Measurements from ENCODE around the gene FIBCD1.

The FIBCD1 gene

DNA sequence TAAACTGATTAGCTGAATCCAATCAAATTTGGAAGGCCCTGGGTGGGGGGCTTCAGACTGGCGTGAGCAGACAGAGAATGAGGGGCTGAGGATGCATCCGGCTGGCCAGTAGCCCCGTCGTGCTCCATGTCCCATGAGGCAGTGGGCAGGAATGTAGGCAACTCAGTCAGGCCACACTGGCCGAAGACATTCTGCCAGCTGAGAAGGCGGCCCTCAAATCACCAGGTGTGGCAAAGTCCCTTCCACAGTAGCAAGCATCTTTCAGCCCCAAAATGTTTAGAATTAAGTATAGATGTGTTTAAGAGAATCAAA, 44.3 kb upstream of the FIBCD1 start:
- peaks cover 11 to 33% (median 21%) of the 10 kb centered on the region in 5 donors for H3K27me3 ChIP-seq (ENCODE audit: control insufficient read depth in 5 of 5, insufficient read depth in 4 of 5, low read length in 5 of 5)
- no peak overlapping the region for H3K4me3 ChIP-seq (ENCODE audit: low read depth in 1 of 5, low read length in 5 of 5)
- no peak overlapping the region for H3K27ac ChIP-seq (ENCODE audit: low read depth, low read length)
- H3K36me3 ChIP-seq (ENCODE audit: control insufficient read depth in 5 of 5, insufficient read depth in 5 of 5, low read length in 5 of 5) = no peaks in the 10 kb centered on the region
- no peaks in the 10 kb centered on the region for H3K4me1 ChIP-seq (ENCODE audit: control insufficient read depth in 5 of 5, insufficient read depth in 5 of 5, low read length in 5 of 5)
- no peak overlapping the region for H3K9ac ChIP-seq (ENCODE audit: low read length in 5 of 5)
- peaks cover 0 to 2% (median 0%) of the 10 kb centered on the region in 5 donors for H3K9me3 ChIP-seq (ENCODE audit: control insufficient read depth in 5 of 5, low read length in 5 of 5)

GRCh38 chr9:130982636-130983358, 43.8 kb upstream of the FIBCD1 start:
- no peak overlapping the region for H3K9ac ChIP-seq (ENCODE audit: low read length in 5 of 5)
- H3K4me1 ChIP-seq (ENCODE audit: control insufficient read depth in 5 of 5, insufficient read depth in 5 of 5, low read length in 5 of 5) = no peaks in the 10 kb centered on the region
- no peaks in the 10 kb centered on the region for H3K9me3 ChIP-seq (ENCODE audit: control insufficient read depth in 5 of 5, low read length in 5 of 5)

GRCh38 chr9:130981756-130982137, 42.7 kb upstream of the FIBCD1 start:
- H3K9ac ChIP-seq (ENCODE audit: low read length in 5 of 5) = no peak overlapping the region
- no peak overlapping the region for H3K4me3 ChIP-seq (ENCODE audit: low read depth in 1 of 5, low read length in 5 of 5)
- no peak overlapping the region for H3K27ac ChIP-seq (ENCODE audit: low read depth, low read length)
- no peaks in the 10 kb centered on the region for H3K36me3 ChIP-seq (ENCODE audit: control insufficient read depth in 5 of 5, insufficient read depth in 5 of 5, low read length in 5 of 5)
- H3K27me3 ChIP-seq (ENCODE audit: control insufficient read depth in 5 of 5, insufficient read depth in 4 of 5, low read length in 5 of 5) = peaks cover 14 to 33% (median 17%) of the 10 kb centered on the region in 5 donors
- H3K9me3 ChIP-seq (ENCODE audit: control insufficient read depth in 5 of 5, low read length in 5 of 5) = no peaks in the 10 kb centered on the region
- no peaks in the 10 kb centered on the region for H3K4me1 ChIP-seq (ENCODE audit: control insufficient read depth in 5 of 5, insufficient read depth in 5 of 5, low read length in 5 of 5)

More at GRCh38 chr9:130982636-130983358, 43.8 kb upstream of the FIBCD1 start:
- H3K27me3 ChIP-seq (ENCODE audit: control insufficient read depth in 5 of 5, insufficient read depth in 4 of 5, low read length in 5 of 5) = peaks cover 12 to 35% (median 19%) of the 10 kb centered on the region in 5 donors
- H3K4me3 ChIP-seq (ENCODE audit: low read depth in 1 of 5, low read length in 5 of 5) = no peak overlapping the region
- no peak overlapping the region for H3K27ac ChIP-seq (ENCODE audit: low read depth, low read length)
- H3K36me3 ChIP-seq (ENCODE audit: control insufficient read depth in 5 of 5, insufficient read depth in 5 of 5, low read length in 5 of 5) = no peaks in the 10 kb centered on the region

DNA sequence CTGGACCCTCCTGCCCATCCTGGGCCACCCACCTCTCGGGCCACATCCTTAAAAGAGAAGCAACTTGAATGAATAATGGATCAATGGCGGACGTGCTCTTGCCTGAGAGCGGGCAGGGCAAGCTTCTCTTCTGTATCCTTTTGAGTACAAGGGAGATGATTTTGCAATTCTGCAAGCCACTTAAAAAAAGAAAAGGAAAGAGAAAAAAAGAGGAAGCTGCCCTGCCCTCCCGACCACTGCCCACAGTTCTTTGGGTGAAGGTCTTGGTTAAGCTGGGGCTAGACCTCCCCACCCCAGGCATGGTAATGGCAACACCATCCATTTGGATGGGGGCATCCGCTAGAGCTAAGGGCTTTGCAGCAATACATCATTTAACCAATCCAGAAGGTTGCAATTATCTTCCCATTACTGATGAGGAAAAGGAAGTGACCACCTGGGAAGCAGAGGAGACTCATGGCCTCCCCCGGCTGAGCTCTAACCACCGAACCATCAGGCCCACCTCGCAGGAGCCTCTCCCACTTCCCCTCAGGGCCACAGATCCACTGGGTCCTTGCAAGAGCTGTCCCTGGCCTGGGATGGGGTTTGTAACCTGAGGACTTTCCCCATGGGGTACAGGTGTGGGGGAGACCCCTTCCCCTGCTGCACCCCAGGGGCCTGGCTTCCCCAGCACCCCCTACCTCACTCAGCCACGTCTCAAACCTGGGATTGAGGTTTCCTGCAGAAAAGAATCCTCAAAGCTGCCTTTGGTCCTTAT, 42.1 kb upstream of the FIBCD1 start:
- Histone ChIP-seq H3K9ac (ENCODE audit: low read length in 5 of 5) (no peak overlapping the region), H3K4me1 (ENCODE audit: control insufficient read depth in 5 of 5, insufficient read depth in 5 of 5, low read length in 5 of 5) (no peaks in the 10 kb centered on the region), H3K4me3 (ENCODE audit: low read depth in 1 of 5, low read length in 5 of 5) (no peak overlapping the region), H3K27ac (ENCODE audit: low read depth, low read length) (no peak overlapping the region), H3K9me3 (ENCODE audit: control insufficient read depth in 5 of 5, low read length in 5 of 5) (no peaks in the 10 kb centered on the region), H3K27me3 (ENCODE audit: control insufficient read depth in 5 of 5, insufficient read depth in 4 of 5, low read length in 5 of 5) (peaks cover 13 to 29% (median 15%) of the 10 kb centered on the region in 5 donors), H3K36me3 (ENCODE audit: control insufficient read depth in 5 of 5, insufficient read depth in 5 of 5, low read length in 5 of 5) (no peaks in the 10 kb centered on the region)

DNA sequence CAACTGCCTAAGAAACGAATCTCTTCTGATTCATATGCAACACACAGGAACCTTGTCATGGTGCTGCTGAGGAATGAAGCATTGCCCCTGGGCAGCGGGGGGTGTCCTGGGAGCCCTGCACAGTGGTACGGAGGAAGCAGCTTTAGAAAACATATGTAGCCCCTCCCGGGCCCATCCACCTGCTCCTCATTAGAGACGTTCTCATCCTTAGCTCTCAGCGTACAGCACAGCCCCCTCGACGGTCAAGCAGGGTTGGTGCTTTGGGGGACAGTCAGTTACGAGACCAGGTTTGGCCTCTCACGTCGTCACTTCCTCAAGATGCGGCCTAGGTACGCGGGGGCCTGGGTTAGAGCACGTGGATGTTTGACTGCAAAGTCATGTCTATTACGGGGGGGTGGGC, 41.5 kb upstream of the FIBCD1 start:
- Histone ChIP-seq H3K36me3 (ENCODE audit: control insufficient read depth in 5 of 5, insufficient read depth in 5 of 5, low read length in 5 of 5) (no peaks in the 10 kb centered on the region), H3K27me3 (ENCODE audit: control insufficient read depth in 5 of 5, insufficient read depth in 4 of 5, low read length in 5 of 5) (peaks cover 13 to 26% (median 15%) of the 10 kb centered on the region in 5 donors), H3K4me1 (ENCODE audit: control insufficient read depth in 5 of 5, insufficient read depth in 5 of 5, low read length in 5 of 5) (no peaks in the 10 kb centered on the region), H3K9me3 (ENCODE audit: control insufficient read depth in 5 of 5, low read length in 5 of 5) (no peaks in the 10 kb centered on the region), H3K27ac (ENCODE audit: low read depth, low read length) (no peak overlapping the region), H3K9ac (ENCODE audit: low read length in 5 of 5) (no peak overlapping the region), H3K4me3 (ENCODE audit: low read depth in 1 of 5, low read length in 5 of 5) (no peak overlapping the region)

- Histone ChIP-seq H3K27me3 (ENCODE audit: control insufficient read depth in 5 of 5, insufficient read depth in 4 of 5, low read length in 5 of 5) (peaks cover 12 to 26% (median 15%) of the 10 kb centered on the region in 5 donors), H3K4me3 (ENCODE audit: low read depth in 1 of 5, low read length in 5 of 5) (no peak overlapping the region), H3K9me3 (ENCODE audit: control insufficient read depth in 5 of 5, low read length in 5 of 5) (no peaks in the 10 kb centered on the region), H3K9ac (ENCODE audit: low read length in 5 of 5) (no peak overlapping the region), H3K27ac (ENCODE audit: low read depth, low read length) (no peak overlapping the region), H3K4me1 (ENCODE audit: control insufficient read depth in 5 of 5, insufficient read depth in 5 of 5, low read length in 5 of 5) (no peaks in the 10 kb centered on the region), H3K36me3 (ENCODE audit: control insufficient read depth in 5 of 5, insufficient read depth in 5 of 5, low read length in 5 of 5) (no peaks in the 10 kb centered on the region)
Measured at GRCh38 chr9:130979591-130980385, 40.7 kb upstream of the FIBCD1 start.

- Histone ChIP-seq H3K9ac (ENCODE audit: low read length in 5 of 5) (no peak overlapping the region), H3K9me3 (ENCODE audit: control insufficient read depth in 5 of 5, low read length in 5 of 5) (no peaks in the 10 kb centered on the region), H3K4me1 (ENCODE audit: control insufficient read depth in 5 of 5, insufficient read depth in 5 of 5, low read length in 5 of 5) (no peaks in the 10 kb centered on the region), H3K36me3 (ENCODE audit: control insufficient read depth in 5 of 5, insufficient read depth in 5 of 5, low read length in 5 of 5) (no peaks in the 10 kb centered on the region), H3K4me3 (ENCODE audit: low read depth in 1 of 5, low read length in 5 of 5) (no peak overlapping the region), H3K27ac (ENCODE audit: low read depth, low read length) (no peak overlapping the region), H3K27me3 (ENCODE audit: control insufficient read depth in 5 of 5, insufficient read depth in 4 of 5, low read length in 5 of 5) (peaks cover 21 to 42% (median 32%) of the 10 kb centered on the region in 5 donors)
Measured at GRCh38 chr9:130977811-130978221, 38.8 kb upstream of the FIBCD1 start.

DNA sequence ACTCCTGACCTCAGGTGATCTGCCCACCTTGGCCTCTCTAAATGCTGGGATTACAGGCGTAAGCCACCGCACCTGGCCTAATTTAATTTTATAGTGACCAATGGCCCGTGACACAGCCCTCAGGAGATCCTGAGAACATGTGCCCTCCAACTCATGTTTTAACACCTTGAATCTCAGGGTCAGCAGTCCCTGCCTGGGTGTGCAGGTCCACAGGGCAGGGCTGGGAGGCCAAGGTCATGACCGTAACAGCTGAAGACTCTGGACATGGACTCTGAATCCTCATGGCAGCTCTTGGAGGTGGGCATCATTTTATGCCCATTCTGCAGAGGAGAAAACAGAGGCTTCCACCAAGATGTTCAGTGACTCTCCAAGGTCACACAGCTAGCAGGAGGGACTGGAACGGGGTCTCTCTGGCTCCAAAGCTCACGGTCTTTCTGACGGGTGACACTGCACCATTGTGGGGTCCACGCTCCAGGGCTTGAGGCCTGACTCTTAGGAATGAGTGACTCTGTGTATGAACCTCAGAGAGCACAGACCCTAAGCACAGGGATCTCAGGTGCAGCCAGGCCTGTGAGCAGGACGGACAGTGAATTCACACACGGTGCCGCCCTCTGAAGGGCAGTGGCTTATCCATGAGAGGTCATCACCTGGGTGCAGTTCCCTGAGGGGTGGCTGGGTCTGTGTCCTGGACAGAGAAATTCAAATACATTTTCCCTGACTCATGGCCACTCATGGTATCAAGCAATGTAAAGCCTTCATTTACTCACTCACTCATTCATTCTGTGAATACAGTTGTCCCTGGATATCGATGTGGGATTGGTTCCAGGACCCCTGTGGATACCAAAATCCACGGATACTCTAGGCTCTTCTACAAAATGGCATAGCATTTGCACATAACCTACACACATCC, 37.1 kb upstream of the FIBCD1 start:
- no peak overlapping the region for H3K4me3 ChIP-seq (ENCODE audit: low read depth in 1 of 5, low read length in 5 of 5)
- no peak overlapping the region for H3K9ac ChIP-seq (ENCODE audit: low read length in 5 of 5)
- no peaks in the 10 kb centered on the region for H3K36me3 ChIP-seq (ENCODE audit: control insufficient read depth in 5 of 5, insufficient read depth in 5 of 5, low read length in 5 of 5)
- H3K27me3 ChIP-seq (ENCODE audit: control insufficient read depth in 5 of 5, insufficient read depth in 4 of 5, low read length in 5 of 5) = peaks cover 25 to 52% (median 34%) of the 10 kb centered on the region in 5 donors
- no peaks in the 10 kb centered on the region for H3K4me1 ChIP-seq (ENCODE audit: control insufficient read depth in 5 of 5, insufficient read depth in 5 of 5, low read length in 5 of 5)
- no peaks in the 10 kb centered on the region for H3K9me3 ChIP-seq (ENCODE audit: control insufficient read depth in 5 of 5, low read length in 5 of 5)
- no peak overlapping the region for H3K27ac ChIP-seq (ENCODE audit: low read depth, low read length)

- no peak overlapping the region for H3K4me3 ChIP-seq (ENCODE audit: low read depth in 1 of 5, low read length in 5 of 5)
- H3K36me3 ChIP-seq (ENCODE audit: control insufficient read depth in 5 of 5, insufficient read depth in 5 of 5, low read length in 5 of 5) = no peaks in the 10 kb centered on the region
- no peak overlapping the region for H3K27ac ChIP-seq (ENCODE audit: low read depth, low read length)
- H3K9ac ChIP-seq (ENCODE audit: low read length in 5 of 5) = no peak overlapping the region
- peaks cover 22 to 48% (median 34%) of the 10 kb centered on the region in 5 donors for H3K27me3 ChIP-seq (ENCODE audit: control insufficient read depth in 5 of 5, insufficient read depth in 4 of 5, low read length in 5 of 5)
- no peaks in the 10 kb centered on the region for H3K9me3 ChIP-seq (ENCODE audit: control insufficient read depth in 5 of 5, low read length in 5 of 5)
- no peaks in the 10 kb centered on the region for H3K4me1 ChIP-seq (ENCODE audit: control insufficient read depth in 5 of 5, insufficient read depth in 5 of 5, low read length in 5 of 5)
Measured at GRCh38 chr9:130975156-130975555, 36.1 kb upstream of the FIBCD1 start.
